Peyer's patch (tissue), 4 donors: Measurements from ENCODE around the gene GREM2.

Experiments
- CTCF ChIP-seq, 6 experiments: fragments of 450-650 bp in 4 of 6; fragments of 200-600 bp in 2 of 6; sonication (generic) in 1 of 6; IDR thresholded peaks; one replicate each; pipeline ENCODE4 v1.5.1; 2017 to 2019; ENCODE audit warnings: antibody characterized with exemption in 6 of 6, mild to moderate bottlenecking in 3 of 6, moderate library complexity in 1 of 6
- POLR2A ChIP-seq, 2 donors: fragments of 450-650 bp; IDR thresholded peaks; one replicate each; pipeline ENCODE4 v1.5.1; 2017; ENCODE audit warnings: antibody characterized with exemption in 2 of 2, mild to moderate bottlenecking in 2 of 2, moderate library complexity in 2 of 2

DNA sequence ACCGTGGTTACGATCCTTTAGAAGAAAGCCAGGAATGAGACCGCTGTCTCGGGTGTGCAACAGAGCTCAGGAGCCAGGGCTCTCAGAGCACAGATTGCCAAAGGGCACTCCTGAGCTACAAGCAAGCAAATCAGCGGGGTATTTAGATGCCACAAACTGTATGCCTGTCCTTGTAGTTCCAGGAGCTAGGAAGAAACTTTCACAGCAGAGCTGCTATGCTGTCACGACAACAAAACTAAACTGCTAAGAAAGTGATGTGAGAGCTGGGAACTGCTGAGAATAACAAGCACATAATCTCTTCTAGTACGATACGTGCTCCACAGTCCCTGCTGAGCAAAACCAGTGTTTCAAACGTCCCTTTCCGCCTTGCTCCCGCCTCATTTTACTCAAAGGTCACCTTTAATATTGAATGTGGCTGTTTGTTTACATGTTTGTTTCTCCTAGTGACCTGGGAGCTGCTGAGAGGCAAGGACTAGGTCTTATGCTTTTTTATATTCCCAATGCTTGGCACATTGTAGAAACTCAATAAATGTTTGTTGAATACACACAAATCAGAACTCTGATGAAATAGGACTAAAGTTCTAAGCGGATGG lies 14.7 kb downstream of the GREM2 start:
- no peak for TF ChIP-seq CTCF (IDR thresholded peaks at IDR 0.05)
- no peak for TF ChIP-seq POLR2A (IDR thresholded peaks at IDR 0.05)
